ENCODE data around the gene SRSF10. TPM values are rescaled to one million over a fixed set of nuclear protein-coding genes. Genes with fewer than 3 reads are reported as not detected.
"Not testable (repeated sequence)": the region's sequence is repeated elsewhere in the genome, so short reads cannot be mapped to it uniquely, and the experiment has no call there.

Gene SRSF10
- total RNA-seq, 2 experiments from 2014 or later = 223 to 228 TPM

- DNase-seq (no peak), ATAC-seq (no peak)
- ChIA-PET CTCF (no interaction called here), POLR2A (interaction anchor here (0.5 to 1.7 kb wide), 4 partner anchors 9 to 29 kb away, joined by 3 to 11 read pairs (median 4); partner anchors contain the start of genes PNRC2 and SRSF10)
- Mint-ChIP-seq H3K4me3 (no peak overlapping the region), H3K4me1 (ENCODE audit: low read depth) (peaks cover 13% of the 10 kb centered on the region), H3K9me3 (ENCODE audit: insufficient read depth) (no peaks in the 10 kb centered on the region), H3K27ac (peak overlapping the region; percentile 77), H3K36me3 (ENCODE audit: low read depth) (no peaks in the 10 kb centered on the region), H3K27me3 (ENCODE audit: low read depth) (no peaks in the 10 kb centered on the region)
These were observed 9.1 kb upstream of the SRSF10 start for GRCh38 chr1:23989263-23989662.

DNA sequence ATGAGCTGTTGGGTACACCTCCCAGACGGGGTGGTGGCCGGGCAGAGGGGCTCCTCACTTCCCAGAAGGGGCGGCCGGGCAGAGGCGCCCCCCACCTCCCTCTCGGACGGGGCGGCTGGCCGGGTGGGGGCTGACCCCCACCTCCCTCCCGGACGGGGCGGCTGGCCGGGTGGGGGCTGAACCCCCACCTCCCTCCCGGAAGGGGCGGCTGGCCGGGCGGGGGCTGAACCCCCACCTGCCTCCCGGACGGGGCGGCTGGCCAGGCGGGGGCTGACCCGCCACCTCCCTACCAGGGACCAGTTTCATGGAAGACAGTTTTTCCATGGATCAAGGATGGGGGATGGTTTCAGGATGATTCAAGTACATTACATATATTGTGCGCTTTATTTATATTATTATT, 6.9 kb upstream of the SRSF10 start:
- H3K9me3 Mint-ChIP-seq (ENCODE audit: insufficient read depth); H3K4me3 Mint-ChIP-seq; CTCF ChIA-PET; H3K27ac Mint-ChIP-seq; H3K27me3 Mint-ChIP-seq (ENCODE audit: low read depth); H3K36me3 Mint-ChIP-seq (ENCODE audit: low read depth); DNase-seq; ATAC-seq: not testable (repeated sequence)
- POLR2A ChIA-PET = interaction anchor here (0.6 to 0.8 kb wide), 2 partner anchors 9 to 204 kb away, joined by 3 to 4 read pairs; no protein-coding TSS in a partner anchor
- H3K4me1 Mint-ChIP-seq (ENCODE audit: low read depth) = peaks cover 13% of the 10 kb centered on the region

DNA sequence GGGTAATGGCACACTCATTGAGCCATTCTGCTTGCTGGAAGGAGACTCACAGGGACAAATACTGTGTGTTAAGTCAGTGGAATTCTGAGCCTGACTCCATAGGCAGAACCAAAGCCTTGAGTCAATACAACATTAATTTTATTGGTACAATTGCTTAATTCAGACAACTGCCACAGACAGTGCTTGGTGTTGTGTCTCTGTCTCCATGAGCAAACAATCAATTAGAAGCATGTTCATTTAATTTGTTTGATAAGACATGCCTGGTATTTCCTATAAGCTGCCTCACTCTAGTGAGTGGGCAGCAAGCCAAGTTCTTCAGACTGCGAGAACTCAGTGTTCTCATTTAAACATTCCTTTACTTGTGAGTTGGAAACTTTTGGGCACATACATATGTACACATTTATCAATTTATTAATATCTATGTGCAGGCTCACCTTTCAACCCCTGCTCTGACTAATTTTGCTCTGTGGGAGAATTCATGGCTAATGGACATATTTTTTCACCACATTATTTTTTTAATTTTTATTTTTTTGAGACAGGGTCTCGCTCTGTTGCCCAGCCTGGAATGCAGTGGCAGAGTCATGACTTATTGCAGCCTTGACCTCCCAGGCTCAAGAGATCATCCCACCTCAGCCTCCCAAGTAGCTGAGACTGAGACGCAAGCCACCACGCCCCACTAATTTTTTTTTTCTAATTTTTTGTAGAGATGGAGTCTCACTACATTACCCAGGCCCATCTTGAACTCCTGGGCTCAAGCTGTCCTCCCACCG, 4.5 kb upstream of the SRSF10 start:
- Mint-ChIP-seq H3K4me1 (ENCODE audit: low read depth) (peaks cover 24% of the 10 kb centered on the region), H3K4me3 (no peak overlapping the region), H3K27me3 (ENCODE audit: low read depth) (no peaks in the 10 kb centered on the region), H3K27ac (no peak overlapping the region), H3K36me3 (ENCODE audit: low read depth) (peaks cover 6% of the 10 kb centered on the region), H3K9me3 (ENCODE audit: insufficient read depth) (no peaks in the 10 kb centered on the region)
- ChIA-PET CTCF (interaction anchor here (0.6 kb wide), 1 partner anchor 175 kb away, joined by 3 read pairs; no protein-coding TSS in a partner anchor), POLR2A (no interaction called here)
- DNase-seq (no peak), ATAC-seq (no peak)

DNA sequence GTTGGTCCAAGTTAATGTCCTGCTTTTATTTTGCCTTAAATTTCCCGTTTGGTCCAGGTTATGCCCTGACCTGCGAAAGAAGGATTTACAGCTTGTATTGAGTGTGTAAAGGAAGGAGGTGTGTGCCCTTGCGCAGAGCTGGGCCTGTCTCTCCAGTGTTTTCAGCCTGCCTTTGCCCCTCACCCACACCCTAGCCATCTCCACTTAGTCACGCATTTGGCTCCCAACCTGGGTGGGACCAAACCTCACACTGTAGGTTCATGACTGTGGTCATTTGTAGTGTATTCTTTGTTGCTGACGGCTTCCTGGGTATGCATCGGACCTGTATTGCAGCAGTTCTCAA, 572 bp upstream of the SRSF10 start:
- Mint-ChIP-seq H3K4me1 (ENCODE audit: low read depth) (peaks cover 38% of the 10 kb centered on the region), H3K27me3 (ENCODE audit: low read depth) (no peaks in the 10 kb centered on the region), H3K36me3 (ENCODE audit: low read depth) (peaks cover 42% of the 10 kb centered on the region), H3K27ac (peak overlapping the region; percentile 98), H3K4me3 (peak overlapping the region; percentile 92), H3K9me3 (ENCODE audit: insufficient read depth) (no peaks in the 10 kb centered on the region)
- peak; percentile 41 for ATAC-seq
- peak; percentile 72 for DNase-seq
- ChIA-PET CTCF (interaction anchor here (0.9 to 3.0 kb wide), 4 partner anchors 17 to 404 kb away, joined by 3 to 9 read pairs (median 4); no protein-coding TSS in a partner anchor), POLR2A (interaction anchor here (0.6 to 7.9 kb wide), 13 partner anchors 8 to 1949 kb away, joined by 3 to 151 read pairs (median 4); partner anchors contain the start of gene PNRC2)

DNA sequence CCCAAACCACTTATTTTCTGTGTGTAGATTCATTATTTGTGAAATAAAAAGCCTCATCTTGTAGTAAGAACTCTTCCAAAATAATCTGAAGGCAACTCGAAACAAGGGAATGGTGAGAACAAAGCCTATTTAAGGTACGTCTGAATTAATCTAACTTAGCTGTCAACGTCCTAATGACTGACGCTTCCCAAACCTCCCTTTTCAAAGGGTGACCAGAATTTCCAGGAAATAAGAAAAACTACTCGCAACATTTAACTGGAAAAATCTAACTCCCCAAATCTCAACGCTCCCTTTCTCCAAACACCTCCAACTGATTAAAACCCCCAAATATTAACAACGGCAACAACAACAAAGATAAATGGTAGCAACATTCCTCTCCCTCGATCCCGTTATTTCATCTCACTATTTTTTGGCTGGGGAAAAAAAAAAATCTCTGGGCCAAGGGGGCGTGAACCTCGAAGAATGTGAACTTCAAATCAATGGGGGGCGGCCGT, 693 bp downstream of the SRSF10 start:
- Mint-ChIP-seq H3K4me1 (ENCODE audit: low read depth) (peaks cover 46% of the 10 kb centered on the region), H3K27ac (peak overlapping the region; percentile 98), H3K9me3 (ENCODE audit: insufficient read depth) (no peaks in the 10 kb centered on the region), H3K27me3 (ENCODE audit: low read depth) (no peaks in the 10 kb centered on the region), H3K36me3 (ENCODE audit: low read depth) (peaks cover 52% of the 10 kb centered on the region), H3K4me3 (peak overlapping the region; percentile 92)
- POLR2A ChIA-PET = interaction anchor here (0.7 to 7.9 kb wide), 7 partner anchors 10 to 186 kb away, joined by 3 to 151 read pairs (median 6); partner anchors contain the start of gene PNRC2
- no peak for ATAC-seq
- CTCF ChIA-PET = interaction anchor here (0.6 to 3.0 kb wide), 5 partner anchors 18 to 171 kb away, joined by 3 to 9 read pairs (median 4); no protein-coding TSS in a partner anchor
- DNase-seq = no peak

DNA sequence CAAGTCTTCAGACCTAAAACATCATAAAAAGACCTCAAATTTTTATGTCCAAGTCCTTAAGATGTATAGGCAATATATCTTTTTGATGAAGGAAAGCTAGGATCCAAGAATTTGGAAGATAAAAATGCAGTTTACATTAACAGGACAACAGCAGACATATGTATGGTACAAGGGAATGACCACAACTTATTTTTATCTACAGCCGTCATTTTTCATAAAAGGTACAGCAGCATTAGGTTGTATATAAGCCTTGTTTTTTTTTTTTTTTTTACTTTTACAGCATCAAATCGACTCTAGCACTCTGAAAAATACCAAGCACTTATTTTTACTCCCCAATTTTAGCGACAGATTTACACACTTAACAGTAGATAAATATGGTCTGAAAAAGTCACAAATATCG, 1.3 kb downstream of the SRSF10 start:
- ATAC-seq (no peak), DNase-seq (no peak)
- POLR2A ChIA-PET = interaction anchor here (7.9 kb wide), 1 partner anchor 20 kb away, joined by 151 read pairs; the partner anchor contains the start of gene PNRC2
- Mint-ChIP-seq H3K27me3 (ENCODE audit: low read depth) (no peaks in the 10 kb centered on the region), H3K4me3 (peak overlapping the region; percentile 92), H3K27ac (peak overlapping the region; percentile 98), H3K9me3 (ENCODE audit: insufficient read depth) (no peaks in the 10 kb centered on the region), H3K4me1 (ENCODE audit: low read depth) (peaks cover 51% of the 10 kb centered on the region), H3K36me3 (ENCODE audit: low read depth) (peaks cover 58% of the 10 kb centered on the region)
- CTCF ChIA-PET = interaction anchor here (0.6 to 1.3 kb wide), 3 partner anchors 17 to 49 kb away, joined by 3 to 6 read pairs (median 4); no protein-coding TSS in a partner anchor

DNA sequence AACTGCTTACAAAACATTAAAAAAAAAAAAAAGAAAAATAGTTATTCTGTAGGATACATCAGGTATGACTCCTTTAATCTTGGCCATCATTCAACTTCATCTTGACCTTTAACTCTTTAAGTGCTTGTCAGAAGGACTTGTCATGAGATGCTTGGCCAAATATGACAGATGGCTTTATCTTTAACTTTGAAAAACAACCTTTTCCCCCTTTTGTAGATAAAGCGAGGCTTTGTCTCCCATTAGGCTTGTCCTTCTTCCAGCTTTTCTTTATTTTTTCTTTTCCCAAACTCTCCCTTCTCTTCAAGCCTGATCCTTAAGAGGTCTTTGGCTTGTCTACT, 2.3 kb downstream of the SRSF10 start:
- peak overlapping the region; percentile 92 for H3K4me3 Mint-ChIP-seq
- H3K27ac Mint-ChIP-seq = peak overlapping the region; percentile 98
- peaks cover 59% of the 10 kb centered on the region for H3K4me1 Mint-ChIP-seq (ENCODE audit: low read depth)
- H3K9me3 Mint-ChIP-seq (ENCODE audit: insufficient read depth) = no peaks in the 10 kb centered on the region
- CTCF ChIA-PET = no interaction called here
- ATAC-seq = no peak
- H3K36me3 Mint-ChIP-seq (ENCODE audit: low read depth) = peaks cover 68% of the 10 kb centered on the region
- POLR2A ChIA-PET = interaction anchor here (1.0 to 7.9 kb wide), 3 partner anchors 10 to 19 kb away, joined by 4 to 151 read pairs (median 12); partner anchors contain the start of gene PNRC2
- H3K27me3 Mint-ChIP-seq (ENCODE audit: low read depth) = no peaks in the 10 kb centered on the region
- no peak for DNase-seq

- ChIA-PET POLR2A (interaction anchor here (1.0 to 7.9 kb wide), 5 partner anchors 10 to 51 kb away, joined by 3 to 151 read pairs (median 4); partner anchors contain the start of gene PNRC2), CTCF (interaction anchor here (2.0 kb wide), 1 partner anchor 9 kb away, joined by 6 read pairs; no protein-coding TSS in a partner anchor)
- Mint-ChIP-seq H3K4me1 (ENCODE audit: low read depth) (peaks cover 59% of the 10 kb centered on the region), H3K9me3 (ENCODE audit: insufficient read depth) (no peaks in the 10 kb centered on the region), H3K4me3 (peak overlapping the region; percentile 92), H3K27me3 (ENCODE audit: low read depth) (no peaks in the 10 kb centered on the region), H3K36me3 (ENCODE audit: low read depth) (peaks cover 71% of the 10 kb centered on the region), H3K27ac (peak overlapping the region; percentile 85)
- ATAC-seq (no peak), DNase-seq (no peak)
These were observed 2.8 kb downstream of the SRSF10 start for GRCh38 chr1:23977187-23977853.

DNA sequence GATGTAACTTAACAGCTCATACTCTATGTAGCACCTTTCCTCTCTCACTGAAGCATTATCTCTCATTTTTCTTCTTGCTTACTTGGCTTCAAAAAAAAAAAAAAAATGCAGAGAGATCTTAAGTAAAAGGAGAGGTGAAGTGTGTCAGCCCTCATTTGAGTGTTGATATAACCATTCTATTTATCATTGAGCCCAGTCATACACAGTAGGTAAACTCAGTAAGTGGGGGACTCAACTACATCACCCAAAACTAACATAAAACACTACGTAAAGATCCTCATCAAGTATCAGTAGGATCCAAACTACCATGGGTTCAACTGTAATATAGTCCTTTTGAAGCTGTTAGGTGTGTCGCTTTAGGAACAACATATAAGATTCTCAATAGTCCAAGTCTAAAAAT, 12.3 kb downstream of the SRSF10 start:
- H3K27me3 Mint-ChIP-seq (ENCODE audit: low read depth) = no peaks in the 10 kb centered on the region
- ChIA-PET CTCF (interaction anchor here (0.9 to 1.3 kb wide), 2 partner anchors 8 to 9 kb away, joined by 3 to 6 read pairs; no protein-coding TSS in a partner anchor), POLR2A (interaction anchor here (1.4 to 1.7 kb wide), 3 partner anchors 8 to 13 kb away, joined by 4 to 8 read pairs (median 5); partner anchors contain the start of genes PNRC2 and SRSF10)
- ATAC-seq (no peak), DNase-seq (no peak)
- H3K4me1 Mint-ChIP-seq (ENCODE audit: low read depth) = peaks cover 56% of the 10 kb centered on the region
- peak overlapping the region; percentile 6 for H3K27ac Mint-ChIP-seq
- H3K36me3 Mint-ChIP-seq (ENCODE audit: low read depth) = peaks cover 71% of the 10 kb centered on the region
- H3K9me3 Mint-ChIP-seq (ENCODE audit: insufficient read depth) = no peaks in the 10 kb centered on the region
- H3K4me3 Mint-ChIP-seq = no peak overlapping the region

- DNase-seq (no peak), ATAC-seq (no peak)
- Mint-ChIP-seq H3K9me3 (ENCODE audit: insufficient read depth) (no peaks in the 10 kb centered on the region), H3K27ac (no peak overlapping the region), H3K4me3 (no peak overlapping the region), H3K36me3 (ENCODE audit: low read depth) (peaks cover 74% of the 10 kb centered on the region), H3K4me1 (ENCODE audit: low read depth) (peaks cover 60% of the 10 kb centered on the region), H3K27me3 (ENCODE audit: low read depth) (no peaks in the 10 kb centered on the region)
- POLR2A ChIA-PET = interaction anchor here (1.6 kb wide), 1 partner anchor 10 kb away, joined by 4 read pairs; no protein-coding TSS in a partner anchor
- CTCF ChIA-PET = interaction anchor here (1.3 kb wide), 1 partner anchor 9 kb away, joined by 6 read pairs; no protein-coding TSS in a partner anchor
These were observed 13.1 kb downstream of the SRSF10 start for GRCh38 chr1:23966973-23967493.

Data from activated CD8-positive, alpha-beta T cell treated with anti-CD3 and anti-CD28 coated beads, Interleukin-2, amount 10 ng/mL, durations not matched to agents 7 days and 5 days (primary cell).